WERI-Rb-1 (cell line): ENCODE data around the gene SYCN.
A peak's percentile ranks its signal among the peaks of the same experiment; 100 is the strongest.

ENCODE experiments used
- DNase-seq: peaks from one replicate; pipeline ENCODE4 v3.0.0-alpha.2; 2020
- H3K27ac ChIP-seq: fragments of 250-450 bp; sonication (Bioruptor Pico); 2 replicates; pipeline ENCODE4 v1.5.1; 2020; ENCODE audit warnings: mild to moderate bottlenecking, moderate library complexity
- H3K27me3 ChIP-seq: fragments of 250-450 bp; sonication (Bioruptor Pico); 2 replicates; pipeline ENCODE4 v1.5.1; 2021; ENCODE audit warnings: mild to moderate bottlenecking, low read depth, moderate library complexity; ENCODE audit not compliant: insufficient read depth, severe bottlenecking
- H3K36me3 ChIP-seq: fragments of 250-450 bp; sonication (Bioruptor Pico); 2 replicates; pipeline ENCODE4 v1.5.1; 2020; ENCODE audit warnings: mild to moderate bottlenecking, moderate library complexity
- H3K4me3 ChIP-seq: 2 replicates; pipeline ENCODE4 v1.5.1; 2011; ENCODE audit warnings: low read depth, mild to moderate bottlenecking, control low read depth, low read length
- H3K9me3 ChIP-seq: fragments of 250-450 bp; sonication (Bioruptor Pico); 2 replicates; pipeline ENCODE4 v1.5.1; 2021; ENCODE audit warnings: mild to moderate bottlenecking, moderate library complexity; ENCODE audit not compliant: severe bottlenecking
- CTCF ChIP-seq: IDR thresholded peaks from 2 replicates; pipeline ENCODE4 v1.5.1; 2011; ENCODE audit warnings: low read depth, mild to moderate bottlenecking, control low read depth, inconsistent platforms, low read length

The SYCN gene

DNA sequence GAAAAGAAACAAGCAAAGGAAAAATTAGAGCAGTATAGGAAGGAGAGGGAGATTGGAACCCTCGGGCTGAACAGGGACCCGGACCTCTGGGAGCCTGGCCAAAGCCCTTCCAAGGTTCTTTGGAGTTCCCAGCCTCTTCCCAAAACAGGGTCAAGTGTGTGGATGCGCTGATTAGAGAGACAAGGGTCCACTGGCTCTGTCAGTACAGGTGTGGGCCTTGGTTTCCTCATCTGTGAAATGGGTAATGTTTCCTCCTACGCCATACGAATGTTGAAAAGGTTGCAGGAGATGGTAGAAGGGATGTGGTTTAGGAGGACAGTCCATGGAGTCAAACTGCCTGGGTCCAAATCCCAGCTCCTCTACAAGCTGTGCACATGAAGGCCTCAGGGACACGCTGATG, 2.1 kb upstream of the SYCN start:
- H3K36me3 ChIP-seq: no peaks in the 10 kb centered on the region
- H3K4me3 ChIP-seq: no peak overlapping the region
- no peaks in the 10 kb centered on the region for H3K27me3 ChIP-seq
- no peak for TF ChIP-seq CTCF
- no peak for DNase-seq
- H3K27ac ChIP-seq: no peak overlapping the region
- H3K9me3 ChIP-seq: no peaks in the 10 kb centered on the region

GRCh38 chr19:39205449-39205764, 1.3 kb upstream of the SYCN start:
- Histone ChIP-seq H3K27me3 (no peaks in the 10 kb centered on the region), H3K9me3 (no peaks in the 10 kb centered on the region), H3K27ac (no peak overlapping the region), H3K4me3 (no peak overlapping the region), H3K36me3 (no peaks in the 10 kb centered on the region)
- no peak for DNase-seq
- no peak for TF ChIP-seq CTCF

DNA sequence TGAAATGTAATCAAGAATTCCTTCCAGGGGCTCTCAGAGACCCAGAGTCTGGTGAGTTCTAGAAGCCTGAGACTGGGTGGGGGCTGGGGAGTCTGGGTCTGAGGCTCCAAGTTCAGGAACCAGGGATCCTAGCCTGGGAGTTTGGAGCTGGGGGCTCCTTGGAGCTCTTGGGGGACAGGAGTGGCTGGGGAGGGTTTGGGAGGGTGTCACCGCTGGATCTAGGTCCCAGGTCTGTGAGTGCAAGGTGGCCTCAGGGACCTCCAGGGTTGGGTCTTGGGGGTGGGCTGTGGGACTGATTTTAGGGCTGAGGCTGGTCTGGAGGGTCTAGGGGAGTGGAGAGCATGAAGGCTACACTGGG, 1.1 kb downstream of the SYCN start:
- no peak for DNase-seq
- Histone ChIP-seq H3K9me3 (no peaks in the 10 kb centered on the region), H3K27ac (no peak overlapping the region), H3K36me3 (no peaks in the 10 kb centered on the region), H3K27me3 (no peaks in the 10 kb centered on the region), H3K4me3 (no peak overlapping the region)
- TF ChIP-seq CTCF: no peak

DNA sequence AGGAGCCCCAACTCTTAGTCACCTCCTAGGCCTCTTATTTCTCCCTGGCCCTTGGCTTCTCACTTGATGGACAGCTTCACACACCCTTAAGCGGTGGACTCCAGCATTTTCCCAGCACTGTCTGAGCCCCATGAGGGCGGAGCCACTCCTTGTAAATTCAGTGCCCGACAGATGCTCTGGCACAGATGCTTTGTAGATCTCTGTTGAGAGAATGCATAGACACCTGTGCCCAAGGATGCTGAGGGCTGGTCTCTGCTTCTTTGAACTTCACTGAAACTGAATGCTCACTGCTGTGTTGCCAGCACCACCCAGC, 3.3 kb downstream of the SYCN start:
- DNase-seq: no peak
- TF ChIP-seq CTCF: no peak
- Histone ChIP-seq H3K4me3 (no peak overlapping the region), H3K27ac (no peak overlapping the region), H3K36me3 (no peaks in the 10 kb centered on the region), H3K9me3 (no peaks in the 10 kb centered on the region), H3K27me3 (no peaks in the 10 kb centered on the region)

DNA sequence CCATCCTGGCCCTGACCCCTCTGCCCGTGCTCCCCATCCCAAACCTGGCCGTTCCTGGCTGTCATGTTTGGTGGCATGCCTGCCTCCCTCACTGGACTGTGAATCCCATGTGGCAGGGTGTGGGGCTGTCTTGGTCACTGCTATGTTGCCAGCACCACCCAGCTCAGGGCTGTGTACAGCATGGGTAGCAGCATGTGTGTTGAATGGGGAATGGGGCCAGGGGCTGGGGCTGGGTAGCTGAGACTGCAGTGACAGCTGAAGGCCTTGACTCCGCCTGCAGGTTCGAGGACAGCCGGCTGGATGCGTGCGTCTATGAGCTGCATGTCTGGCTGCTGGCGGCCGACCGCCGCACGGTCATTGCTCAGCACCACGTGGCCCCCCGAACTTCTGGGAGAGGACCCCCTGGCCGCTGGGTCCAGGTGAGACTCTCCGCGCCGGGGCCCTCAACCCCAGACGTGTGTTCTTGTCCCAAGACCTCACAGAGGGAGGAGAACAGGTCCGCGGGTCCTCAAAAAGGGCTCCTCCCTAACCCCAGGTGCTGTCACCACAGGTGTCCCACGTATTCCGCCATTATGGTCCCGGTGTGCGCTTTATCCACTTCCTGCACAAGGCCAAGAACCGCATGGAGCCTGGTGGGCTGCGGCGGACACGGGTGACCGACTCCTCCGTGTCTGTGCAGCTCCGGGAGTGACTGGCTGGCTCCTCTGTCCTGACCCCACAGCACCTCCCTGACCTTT, 3.8 kb downstream of the SYCN start:
- H3K27ac ChIP-seq: no peak overlapping the region
- no peak overlapping the region for H3K4me3 ChIP-seq
- no peaks in the 10 kb centered on the region for H3K36me3 ChIP-seq
- no peaks in the 10 kb centered on the region for H3K27me3 ChIP-seq
- DNase-seq: no peak
- no peaks in the 10 kb centered on the region for H3K9me3 ChIP-seq
- TF ChIP-seq CTCF: no peak

- no peaks in the 10 kb centered on the region for H3K36me3 ChIP-seq
- H3K9me3 ChIP-seq: no peaks in the 10 kb centered on the region
- no peaks in the 10 kb centered on the region for H3K27me3 ChIP-seq
- DNase-seq: peak; percentile 46
- TF ChIP-seq CTCF: no peak
- H3K4me3 ChIP-seq: no peak overlapping the region
- no peak overlapping the region for H3K27ac ChIP-seq
Observed at GRCh38 chr19:39199025-39199424, 5.0 kb downstream of the SYCN start.
